OCI-LY1 (cell line): ENCODE data around the gene DENND6A.

Experiments used
- EZH2 ChIP-seq: fragments of 200-600 bp; sonication (generic), shearing (Covaris generic); IDR thresholded peaks from 2 replicates; pipeline ENCODE4 v1.8.0; 2017; ENCODE audit warnings: borderline replicate concordance, mixed run types, mild to moderate bottlenecking, antibody characterized with exemption, low read length, moderate library complexity, mixed read lengths
- TF ChIP-seq, protein P1 (sequence below): fragments of 200-600 bp; sonication (generic), shearing (Covaris generic); IDR thresholded peaks from 2 replicates; pipeline ENCODE4 v1.5.1; 2017; ENCODE audit warnings: mild to moderate bottlenecking, antibody characterized with exemption, low read length, moderate library complexity, mixed read lengths

DNA sequence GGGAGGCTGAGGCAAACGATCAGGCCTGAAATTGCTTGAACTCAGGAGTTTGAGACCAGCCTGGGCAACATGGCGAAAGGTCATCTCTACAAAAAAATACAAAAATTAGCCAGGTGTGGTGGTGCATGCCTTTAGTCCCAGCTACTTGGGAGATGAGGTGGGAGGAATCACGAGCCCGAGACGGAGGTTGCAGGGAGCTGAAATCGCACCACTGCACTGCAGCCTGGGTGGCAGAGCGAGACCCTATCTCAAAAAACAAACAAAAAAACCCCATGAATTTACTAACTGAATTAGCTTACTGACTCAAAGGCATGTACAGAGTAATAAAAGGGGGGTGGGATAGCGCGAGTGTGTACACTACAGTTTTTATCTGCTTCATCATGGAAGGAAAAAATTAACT lies 115.1 kb downstream of the DENND6A start:
- TF ChIP-seq EZH2, result no peak
- TF ChIP-seq, protein P1, sequence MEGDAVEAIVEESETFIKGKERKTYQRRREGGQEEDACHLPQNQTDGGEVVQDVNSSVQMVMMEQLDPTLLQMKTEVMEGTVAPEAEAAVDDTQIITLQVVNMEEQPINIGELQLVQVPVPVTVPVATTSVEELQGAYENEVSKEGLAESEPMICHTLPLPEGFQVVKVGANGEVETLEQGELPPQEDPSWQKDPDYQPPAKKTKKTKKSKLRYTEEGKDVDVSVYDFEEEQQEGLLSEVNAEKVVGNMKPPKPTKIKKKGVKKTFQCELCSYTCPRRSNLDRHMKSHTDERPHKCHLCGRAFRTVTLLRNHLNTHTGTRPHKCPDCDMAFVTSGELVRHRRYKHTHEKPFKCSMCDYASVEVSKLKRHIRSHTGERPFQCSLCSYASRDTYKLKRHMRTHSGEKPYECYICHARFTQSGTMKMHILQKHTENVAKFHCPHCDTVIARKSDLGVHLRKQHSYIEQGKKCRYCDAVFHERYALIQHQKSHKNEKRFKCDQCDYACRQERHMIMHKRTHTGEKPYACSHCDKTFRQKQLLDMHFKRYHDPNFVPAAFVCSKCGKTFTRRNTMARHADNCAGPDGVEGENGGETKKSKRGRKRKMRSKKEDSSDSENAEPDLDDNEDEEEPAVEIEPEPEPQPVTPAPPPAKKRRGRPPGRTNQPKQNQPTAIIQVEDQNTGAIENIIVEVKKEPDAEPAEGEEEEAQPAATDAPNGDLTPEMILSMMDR, result no peak
